Activated T-cell treated with anti-CD3 and anti-CD28 coated beads, Interleukin-2, amount 50 U/mL, for 1 hour (primary cell): Measurements from ENCODE around the gene NME2.

Experiments
- DNase-seq: peaks from one replicate; pipeline ENCODE4 v3.0.0-alpha.2; 2020

Gene NME2

GRCh38 chr17:51214920-51215319, 48.7 kb downstream of the NME2 start:
- DNase-seq = no peak

GRCh38 chr17:51217946-51218345, 51.7 kb downstream of the NME2 start:
- no peak for DNase-seq

- no peak for DNase-seq
Measured at GRCh38 chr17:51221322-51221721, 55.1 kb downstream of the NME2 start.
